GM12872 (cell line): ENCODE data around the gene B9D1.

Source experiments
- CTCF ChIP-seq: IDR thresholded peaks from 3 replicates; pipeline ENCODE4 v1.5.1; 2011; ENCODE audit warnings: low read depth, mild to moderate bottlenecking, low read length, moderate library complexity; ENCODE audit not compliant: insufficient read depth

B9D1 gene

GRCh38 chr17:19371259-19372010 lies 8.9 kb upstream of the B9D1 start:
- no peak for TF ChIP-seq CTCF

- TF ChIP-seq CTCF, result no peak
These were observed 8.0 kb upstream of the B9D1 start for GRCh38 chr17:19370493-19370960.

GRCh38 chr17:19369846-19370492 lies 7.4 kb upstream of the B9D1 start:
- no peak for TF ChIP-seq CTCF

- no peak for TF ChIP-seq CTCF
These were observed 6.7 kb upstream of the B9D1 start for GRCh38 chr17:19369107-19369778.

GRCh38 chr17:19368229-19368628 lies 5.7 kb upstream of the B9D1 start:
- TF ChIP-seq CTCF, result no peak

- TF ChIP-seq CTCF, result no peak
These were observed 4.1 kb upstream of the B9D1 start for GRCh38 chr17:19366637-19366972.

GRCh38 chr17:19365833-19366636 lies 3.5 kb upstream of the B9D1 start:
- no peak for TF ChIP-seq CTCF
